ENCODE data around the gene TMEM154.

Gene TMEM154

DNA sequence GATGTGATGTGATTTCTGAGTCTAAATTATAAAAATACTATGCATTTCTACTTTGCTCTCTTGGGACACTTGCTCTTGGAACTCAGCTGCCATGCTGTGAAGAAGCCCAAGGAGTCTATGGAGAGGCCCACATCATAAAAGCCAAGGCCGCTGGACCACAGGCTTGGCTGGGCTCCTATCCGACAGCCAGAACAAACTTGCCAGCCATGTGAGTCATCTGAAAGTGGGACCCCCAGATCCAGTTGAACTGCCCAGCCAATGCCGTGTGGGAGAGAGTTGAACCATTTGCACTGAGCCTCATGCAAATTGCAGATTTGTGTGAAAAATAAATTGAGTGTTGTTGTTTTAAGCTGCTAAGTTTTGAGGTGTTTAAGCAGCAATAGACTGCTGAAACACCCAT lies 60.2 kb downstream of the TMEM154 start:
- Histone ChIP-seq H3K9me3 (ENCODE audit: insufficient read depth, low read length) (no peaks in the 10 kb centered on the region), H3K27ac (ENCODE audit: low read length) (no peak overlapping the region), H3K79me2 (ENCODE audit: low read length) (no peaks in the 10 kb centered on the region), H4K20me1 (ENCODE audit: insufficient read depth, low read length) (no peaks in the 10 kb centered on the region), H3K4me2 (ENCODE audit: low read length) (no peak overlapping the region), H2AFZ (ENCODE audit: low read depth, low read length) (no peak overlapping the region), H3K9ac (ENCODE audit: low read length) (no peak overlapping the region), H3K27me3 (ENCODE audit: low read depth, low read length) (peaks cover 20% of the 10 kb centered on the region), H3K4me3 (ENCODE audit: low read length) (no peak overlapping the region), H3K36me3 (replicated peaks; ENCODE audit: low read depth, low read length) (no peaks in the 10 kb centered on the region), H3K4me1 (ENCODE audit: low read length) (peaks cover 4% of the 10 kb centered on the region; the same call in 1 of the 2 replicates)
- no peak for TF ChIP-seq EZH2phosphoT487 (IDR thresholded peaks at IDR 0.05; ENCODE audit: low read depth)
- TF ChIP-seq, protein P1, sequence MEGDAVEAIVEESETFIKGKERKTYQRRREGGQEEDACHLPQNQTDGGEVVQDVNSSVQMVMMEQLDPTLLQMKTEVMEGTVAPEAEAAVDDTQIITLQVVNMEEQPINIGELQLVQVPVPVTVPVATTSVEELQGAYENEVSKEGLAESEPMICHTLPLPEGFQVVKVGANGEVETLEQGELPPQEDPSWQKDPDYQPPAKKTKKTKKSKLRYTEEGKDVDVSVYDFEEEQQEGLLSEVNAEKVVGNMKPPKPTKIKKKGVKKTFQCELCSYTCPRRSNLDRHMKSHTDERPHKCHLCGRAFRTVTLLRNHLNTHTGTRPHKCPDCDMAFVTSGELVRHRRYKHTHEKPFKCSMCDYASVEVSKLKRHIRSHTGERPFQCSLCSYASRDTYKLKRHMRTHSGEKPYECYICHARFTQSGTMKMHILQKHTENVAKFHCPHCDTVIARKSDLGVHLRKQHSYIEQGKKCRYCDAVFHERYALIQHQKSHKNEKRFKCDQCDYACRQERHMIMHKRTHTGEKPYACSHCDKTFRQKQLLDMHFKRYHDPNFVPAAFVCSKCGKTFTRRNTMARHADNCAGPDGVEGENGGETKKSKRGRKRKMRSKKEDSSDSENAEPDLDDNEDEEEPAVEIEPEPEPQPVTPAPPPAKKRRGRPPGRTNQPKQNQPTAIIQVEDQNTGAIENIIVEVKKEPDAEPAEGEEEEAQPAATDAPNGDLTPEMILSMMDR (IDR thresholded peaks at IDR 0.05; ENCODE audit: low read depth, low read length) = no peak

DNA sequence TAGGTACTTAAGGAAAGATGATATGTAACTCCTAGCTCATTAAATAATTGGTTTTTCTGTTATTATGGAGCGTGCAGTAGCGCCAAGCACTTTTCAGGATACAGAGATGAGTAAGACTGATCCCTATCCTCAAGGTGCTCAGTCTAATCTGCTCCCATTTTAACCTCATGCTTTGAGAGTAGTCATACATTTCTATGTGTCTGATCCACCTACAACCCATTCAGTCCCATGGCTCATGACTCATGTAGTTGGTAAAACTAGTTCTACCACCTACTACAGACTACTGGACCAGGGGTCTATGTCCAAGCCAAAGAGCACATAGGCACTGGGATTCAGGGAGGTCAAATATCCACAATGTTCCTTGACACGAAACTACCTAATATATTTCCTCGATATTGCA lies 60.8 kb downstream of the TMEM154 start:
- Histone ChIP-seq H3K4me2 (ENCODE audit: low read length) (no peak overlapping the region), H3K4me1 (ENCODE audit: low read length) (peaks cover 4% of the 10 kb centered on the region; the same call in 1 of the 2 replicates), H4K20me1 (ENCODE audit: insufficient read depth, low read length) (no peaks in the 10 kb centered on the region), H3K36me3 (replicated peaks; ENCODE audit: low read depth, low read length) (no peaks in the 10 kb centered on the region), H2AFZ (ENCODE audit: low read depth, low read length) (no peak overlapping the region), H3K9ac (ENCODE audit: low read length) (no peak overlapping the region), H3K79me2 (ENCODE audit: low read length) (no peaks in the 10 kb centered on the region), H3K4me3 (ENCODE audit: low read length) (no peak overlapping the region), H3K9me3 (ENCODE audit: insufficient read depth, low read length) (no peaks in the 10 kb centered on the region), H3K27me3 (ENCODE audit: low read depth, low read length) (peaks cover 26% of the 10 kb centered on the region), H3K27ac (ENCODE audit: low read length) (no peak overlapping the region)
- TF ChIP-seq EZH2phosphoT487 (IDR thresholded peaks at IDR 0.05; ENCODE audit: low read depth) = no peak
- TF ChIP-seq, protein P1 (IDR thresholded peaks at IDR 0.05; ENCODE audit: low read depth, low read length) = no peak

DNA sequence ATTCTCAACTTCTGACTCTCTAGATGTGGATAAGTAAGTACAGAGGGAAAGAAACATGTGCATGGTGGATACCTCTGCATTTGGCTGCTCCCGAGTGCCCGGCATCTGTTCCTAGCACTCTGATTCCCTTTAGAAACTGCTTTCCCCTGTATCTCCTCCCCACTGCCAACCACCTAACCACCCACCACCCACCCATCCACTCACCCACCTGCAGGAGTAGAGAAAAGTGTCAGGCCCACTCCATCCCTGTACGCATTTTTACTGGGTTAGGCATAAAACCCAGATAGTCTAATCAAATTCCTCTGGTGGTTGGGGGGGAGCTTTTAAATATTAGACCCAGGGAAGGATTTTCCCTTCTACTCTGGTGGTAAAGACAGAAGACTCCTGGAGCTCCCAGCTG lies 63.0 kb downstream of the TMEM154 start:
- TF ChIP-seq EZH2phosphoT487 (IDR thresholded peaks at IDR 0.05; ENCODE audit: low read depth) = no peak
- TF ChIP-seq, protein P1 (IDR thresholded peaks at IDR 0.05; ENCODE audit: low read depth, low read length) = no peak
- H3K79me2 ChIP-seq (ENCODE audit: low read length) = no peaks in the 10 kb centered on the region
- peaks cover 27% of the 10 kb centered on the region for H3K27me3 ChIP-seq (ENCODE audit: low read depth, low read length)
- H2AFZ ChIP-seq (ENCODE audit: low read depth, low read length) = no peak overlapping the region
- H3K9ac ChIP-seq (ENCODE audit: low read length) = no peak overlapping the region
- H4K20me1 ChIP-seq (ENCODE audit: insufficient read depth, low read length) = no peaks in the 10 kb centered on the region
- H3K4me3 ChIP-seq (ENCODE audit: low read length) = no peak overlapping the region
- H3K27ac ChIP-seq (ENCODE audit: low read length) = no peak overlapping the region
- no peaks in the 10 kb centered on the region for H3K9me3 ChIP-seq (ENCODE audit: insufficient read depth, low read length)
- no peaks in the 10 kb centered on the region for H3K36me3 ChIP-seq (replicated peaks; ENCODE audit: low read depth, low read length)
- H3K4me1 ChIP-seq (ENCODE audit: low read length) = no peaks in the 10 kb centered on the region
- no peak overlapping the region for H3K4me2 ChIP-seq (ENCODE audit: low read length)

DNA sequence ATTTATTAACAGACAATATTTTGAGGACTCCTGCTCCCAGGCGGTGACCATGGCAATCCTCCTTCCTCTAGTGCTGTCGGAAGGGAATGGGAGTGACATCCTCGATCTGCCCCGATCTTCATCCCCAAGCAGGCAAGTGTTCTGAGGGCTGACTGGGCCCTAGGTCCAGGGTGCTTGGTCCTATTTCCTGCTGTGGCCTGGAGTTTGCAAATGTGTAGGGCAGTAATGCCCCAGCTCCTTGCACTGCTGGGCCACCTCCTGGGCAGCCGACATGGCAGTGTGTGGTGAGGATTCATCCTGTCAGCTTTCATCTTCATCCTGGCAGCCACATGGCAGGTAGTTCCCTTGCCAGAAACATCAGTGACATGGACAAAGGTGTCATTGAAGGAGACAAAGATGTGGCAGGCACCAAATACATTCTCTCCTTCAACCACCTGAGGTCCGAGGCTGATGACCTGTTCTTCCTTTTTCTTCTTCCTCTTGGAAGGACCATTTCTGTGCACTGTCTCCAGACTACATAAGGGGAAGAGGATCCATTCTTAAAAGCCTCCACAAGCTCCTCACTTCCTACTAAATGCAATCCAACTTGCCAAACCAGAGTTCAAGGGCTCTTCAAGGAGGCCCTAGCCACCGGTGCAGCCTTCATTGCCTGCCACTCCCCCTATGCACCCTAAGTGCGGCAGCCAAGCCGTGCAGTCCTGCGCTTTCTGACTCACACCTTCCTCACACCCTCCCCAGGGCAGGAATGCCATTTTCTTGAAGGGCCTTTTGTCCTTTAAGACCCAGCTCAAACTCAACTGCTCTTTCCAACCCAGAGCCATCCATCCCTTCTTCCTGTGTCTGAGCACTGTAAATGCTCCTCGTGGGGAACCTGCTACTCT lies 65.7 kb downstream of the TMEM154 start:
- Histone ChIP-seq H3K36me3 (replicated peaks; ENCODE audit: low read depth, low read length) (no peaks in the 10 kb centered on the region), H3K27me3 (ENCODE audit: low read depth, low read length) (peaks cover 35% of the 10 kb centered on the region), H3K27ac (ENCODE audit: low read length) (no peak overlapping the region), H3K9ac (ENCODE audit: low read length) (no peak overlapping the region), H3K79me2 (ENCODE audit: low read length) (no peaks in the 10 kb centered on the region), H3K9me3 (ENCODE audit: insufficient read depth, low read length) (no peaks in the 10 kb centered on the region), H2AFZ (ENCODE audit: low read depth, low read length) (no peak overlapping the region), H3K4me1 (ENCODE audit: low read length) (peaks cover 7% of the 10 kb centered on the region), H3K4me3 (ENCODE audit: low read length) (no peak overlapping the region), H3K4me2 (ENCODE audit: low read length) (no peak overlapping the region), H4K20me1 (ENCODE audit: insufficient read depth, low read length) (no peaks in the 10 kb centered on the region)
- TF ChIP-seq, protein P1 (IDR thresholded peaks at IDR 0.05; ENCODE audit: low read depth, low read length) = no peak
- TF ChIP-seq EZH2phosphoT487 (IDR thresholded peaks at IDR 0.05; ENCODE audit: low read depth) = no peak
